GM12891 (cell line): ENCODE results near the gene GRAP2.

Experiments
- DNase-seq: peaks from one replicate; pipeline ENCODE4 v3.0.0; 2011; ENCODE audit warnings: low spot score; ENCODE audit not compliant: insufficient read length
- FAIRE-seq: peaks from 2 replicates; lab custom pipeline; 2011; peaks lifted over from hg19 to GRCh38; lab: Jason Lieb, UNC
- PAX5 ChIP-seq: IDR thresholded peaks from 2 replicates; pipeline ENCODE4 v1.6.1; 2011; ENCODE audit warnings: low read length, moderate library complexity, mild to moderate bottlenecking; ENCODE audit not compliant: insufficient read depth, severe bottlenecking
- POLR2A ChIP-seq: IDR thresholded peaks from 2 replicates; pipeline ENCODE4 v1.6.1; 2011; ENCODE audit warnings: low read depth, low read length, control low read depth
- POLR2AphosphoS5 ChIP-seq: IDR thresholded peaks from 2 replicates; pipeline ENCODE4 v1.6.1; 2011; ENCODE audit warnings: low read depth, low read length, control low read depth
- POU2F2 ChIP-seq: IDR thresholded peaks from 2 replicates; pipeline ENCODE4 v1.6.1; 2011; ENCODE audit warnings: low read depth, mild to moderate bottlenecking, control low read depth, low read length, moderate library complexity
- SPI1 ChIP-seq: IDR thresholded peaks from 2 replicates; pipeline ENCODE4 v1.6.1; 2011; ENCODE audit warnings: low read depth, low read length, control low read depth
- TAF1 ChIP-seq: IDR thresholded peaks from 2 replicates; pipeline ENCODE4 v1.6.1; 2011; ENCODE audit warnings: low read depth, low read length, control low read depth

Gene GRAP2

DNA sequence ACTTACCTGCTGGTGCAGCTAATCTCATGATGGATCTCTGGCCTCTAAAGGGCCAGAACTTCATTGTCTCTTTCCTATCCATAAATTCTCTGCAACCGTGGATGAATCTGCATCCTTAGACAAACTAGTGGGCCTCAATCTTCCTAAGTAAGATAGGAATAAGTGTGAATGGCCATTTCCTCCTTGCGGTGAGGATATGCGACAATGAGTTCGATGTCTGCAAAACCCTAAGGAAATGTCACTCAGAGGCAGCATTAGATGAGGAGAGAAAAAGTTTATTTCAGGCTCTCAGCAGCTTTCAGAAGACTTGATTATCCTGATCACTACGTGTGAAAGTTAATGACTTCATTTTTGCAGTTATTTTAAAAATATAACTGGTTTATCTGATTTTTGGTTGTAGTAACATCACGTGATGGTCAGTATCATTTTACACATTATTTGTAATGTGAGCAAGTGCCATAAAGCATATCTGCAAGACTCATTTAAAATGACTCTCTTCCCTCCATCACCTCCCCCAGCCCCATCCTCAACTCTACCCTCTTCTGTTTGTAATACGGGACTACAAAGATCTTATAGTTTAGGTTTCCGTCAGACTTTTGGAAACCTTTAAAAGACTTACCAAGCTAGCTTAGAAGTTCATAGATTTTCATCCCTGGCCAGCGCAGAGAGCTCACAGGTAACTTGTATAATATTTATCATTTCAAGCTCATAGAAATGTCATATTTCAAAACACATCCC, 10.2 kb downstream of the GRAP2 start:
- TF ChIP-seq POLR2AphosphoS5, result no peak
- no peak for TF ChIP-seq PAX5
- no peak for TF ChIP-seq TAF1
- no peak for TF ChIP-seq SPI1
- DNase-seq (no peak), FAIRE-seq (no peak)

DNA sequence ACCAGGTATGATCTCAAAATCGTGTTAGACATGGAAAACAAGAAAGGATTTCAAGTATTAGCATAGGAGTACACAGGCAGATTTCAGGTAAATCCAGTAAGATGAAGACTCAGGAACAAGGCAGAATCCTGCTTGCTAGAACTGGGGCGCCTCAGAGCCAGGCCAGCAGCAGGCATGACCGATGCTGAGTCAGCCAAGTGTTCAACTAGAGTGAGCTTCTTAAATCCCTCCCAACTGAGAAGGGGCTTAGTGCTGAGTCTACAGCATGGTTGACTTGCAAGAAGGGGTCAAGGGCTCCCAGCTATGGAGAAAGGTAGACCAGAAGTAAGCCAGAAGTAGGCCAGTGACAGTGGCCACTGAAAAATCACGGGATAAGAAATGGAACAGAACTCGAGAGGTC, 12.4 kb downstream of the GRAP2 start:
- no peak for TF ChIP-seq POLR2AphosphoS5
- TF ChIP-seq SPI1, result no peak
- TF ChIP-seq TAF1, result no peak
- no peak for TF ChIP-seq PAX5
- no peak for TF ChIP-seq POU2F2
- TF ChIP-seq POLR2A, result no peak
- no peak for FAIRE-seq
- DNase-seq, result no peak

DNA sequence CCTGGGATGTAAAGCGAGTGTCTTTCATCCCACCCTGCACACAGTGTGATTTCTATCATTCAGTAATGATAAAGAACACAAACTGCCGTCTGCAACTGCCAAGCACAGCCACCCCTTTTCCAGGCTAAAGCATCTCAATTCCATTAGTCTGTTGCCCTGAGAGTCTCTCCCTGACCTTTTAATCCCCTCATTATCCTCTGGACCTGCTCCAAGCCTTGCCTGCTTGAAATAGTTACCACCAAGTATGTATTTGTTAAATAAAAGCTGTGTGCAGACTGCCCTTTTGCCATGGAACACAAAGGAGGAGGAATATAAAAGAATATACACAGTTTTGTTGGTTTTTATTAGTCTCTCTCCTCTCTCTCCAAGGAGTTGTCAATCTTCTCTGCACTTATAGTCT, 13.0 kb downstream of the GRAP2 start:
- no peak for DNase-seq
- no peak for FAIRE-seq
- TF ChIP-seq PAX5 (no peak), POU2F2 (no peak), SPI1 (no peak), POLR2A (no peak), POLR2AphosphoS5 (no peak), TAF1 (no peak)

DNA sequence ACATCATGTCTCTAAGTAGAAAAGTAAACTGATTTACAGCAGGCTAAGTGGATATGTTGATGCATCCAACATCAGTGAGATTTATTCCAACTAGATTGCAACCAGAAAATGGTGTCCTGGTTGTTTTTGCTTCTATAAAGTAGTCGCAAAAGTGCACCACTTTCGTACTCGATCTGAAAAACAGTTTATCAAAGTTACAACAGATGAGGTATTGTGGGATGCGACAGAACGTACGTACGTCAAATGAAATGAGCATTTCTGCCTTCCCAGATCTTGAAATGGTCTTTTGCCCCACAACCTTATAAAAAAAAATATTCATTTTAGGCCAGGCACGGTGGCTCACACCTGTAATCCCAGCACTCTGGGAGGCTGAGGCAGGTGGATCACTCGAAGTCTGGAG, 13.7 kb downstream of the GRAP2 start:
- TF ChIP-seq POLR2A (no peak), PAX5 (no peak)
- no peak for DNase-seq
- FAIRE-seq, result peak; percentile 35

DNA sequence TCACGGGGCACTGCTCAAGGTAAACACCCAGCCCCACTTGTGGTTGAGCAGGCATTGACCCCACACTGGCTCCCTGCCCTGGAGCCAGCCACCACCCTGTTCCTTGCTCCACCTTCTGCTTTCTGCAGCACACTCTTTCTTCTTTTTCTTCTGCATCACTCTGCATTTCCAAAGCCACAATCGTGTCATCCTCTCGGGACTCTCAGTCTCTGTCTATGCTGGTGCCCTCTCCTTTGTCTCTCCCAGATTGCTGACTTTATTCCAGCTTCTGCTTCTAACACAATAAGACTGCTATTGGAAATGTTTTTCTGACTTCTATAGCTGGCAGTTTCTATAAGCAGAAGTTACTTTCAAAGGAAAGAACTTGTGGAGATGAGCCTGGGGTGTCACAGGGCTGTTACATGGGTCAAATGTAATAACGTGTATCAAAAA, 14.4 kb downstream of the GRAP2 start:
- FAIRE-seq, result no peak

GRCh38 chr22:39916496-39916895, 15.6 kb downstream of the GRAP2 start:
- TF ChIP-seq SPI1 (no peak), POLR2A (no peak), POU2F2 (no peak), POLR2AphosphoS5 (no peak), TAF1 (no peak), PAX5 (no peak)
- FAIRE-seq (no peak), DNase-seq (no peak)

More for the DNA sequence above, 14.4 kb downstream of the GRAP2 start:
- DNase-seq, result no peak
- TF ChIP-seq POLR2AphosphoS5 (no peak), POLR2A (no peak), POU2F2 (no peak)

- DNase-seq (no peak), FAIRE-seq (no peak)
- TF ChIP-seq POLR2A, result no peak
- no peak for TF ChIP-seq TAF1
- no peak for TF ChIP-seq PAX5
- no peak for TF ChIP-seq POLR2AphosphoS5
- no peak for TF ChIP-seq POU2F2
- TF ChIP-seq SPI1, result no peak
Measured at GRCh38 chr22:39917197-39917643, 16.3 kb downstream of the GRAP2 start.

GRCh38 chr22:39917776-39918495, 17.1 kb downstream of the GRAP2 start:
- TF ChIP-seq POLR2AphosphoS5, result no peak
- TF ChIP-seq TAF1, result no peak
- TF ChIP-seq POLR2A, result no peak
- no peak for TF ChIP-seq PAX5
- no peak for TF ChIP-seq POU2F2
- no peak for TF ChIP-seq SPI1
- peak; percentile 16 for FAIRE-seq
- no peak for DNase-seq

DNA sequence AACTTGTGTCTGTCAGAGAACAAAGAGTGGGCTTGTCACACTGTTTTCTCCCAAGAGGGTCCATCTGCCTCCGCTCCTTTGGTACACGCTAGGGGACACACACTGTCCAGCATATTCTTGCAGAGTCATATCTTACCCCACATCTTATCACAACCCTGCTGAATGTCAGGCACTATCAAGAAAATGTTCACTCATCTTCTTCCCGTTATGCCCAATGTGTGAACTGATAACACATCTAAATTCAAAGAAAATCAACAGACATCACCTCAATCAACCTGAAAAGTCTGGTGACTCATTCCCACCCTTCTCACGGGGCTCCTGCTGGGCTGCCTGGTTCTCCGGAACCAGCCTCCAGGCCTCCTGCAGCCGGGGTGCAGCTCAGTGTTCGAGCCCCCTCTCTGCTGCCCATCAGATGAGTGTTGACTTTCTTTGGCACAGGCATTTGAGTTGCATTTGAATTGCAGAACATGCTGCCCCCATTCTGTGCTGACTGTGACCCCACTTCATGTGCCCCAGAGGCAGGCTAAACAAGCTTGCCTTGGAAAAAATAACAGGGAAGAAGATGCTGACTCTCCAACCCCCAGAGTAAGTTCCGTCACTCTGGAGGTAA, 19.4 kb downstream of the GRAP2 start:
- FAIRE-seq (no peak), DNase-seq (no peak)
- no peak for TF ChIP-seq POU2F2
- no peak for TF ChIP-seq SPI1
